GM18526 (cell line): Measurements from ENCODE around the gene WDR47.

Experiments
- POLR2A ChIP-seq: IDR thresholded peaks from 3 replicates; pipeline ENCODE4 v1.6.1; 2011; ENCODE audit not compliant: insufficient read length; ENCODE audit errors: extremely low read depth

Gene WDR47

DNA sequence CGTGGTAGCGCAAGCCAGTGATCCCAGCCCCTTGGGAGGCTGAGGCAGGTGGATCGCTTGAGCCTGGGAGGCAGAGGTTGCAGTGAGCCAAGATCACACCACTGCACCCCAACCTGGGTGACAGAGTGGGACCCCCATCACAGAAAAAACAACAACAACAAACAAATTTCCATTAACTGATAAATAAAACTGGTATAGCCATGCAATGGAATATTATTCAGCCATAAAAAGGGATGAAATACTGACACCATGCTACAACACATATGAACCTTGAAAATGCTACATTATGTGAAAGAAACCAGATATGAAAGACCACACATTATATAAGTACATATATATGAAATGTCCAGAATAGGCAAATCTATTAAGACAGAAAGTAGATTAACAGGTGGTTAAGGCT, 90.7 kb downstream of the WDR47 start:
- no peak for TF ChIP-seq POLR2A

DNA sequence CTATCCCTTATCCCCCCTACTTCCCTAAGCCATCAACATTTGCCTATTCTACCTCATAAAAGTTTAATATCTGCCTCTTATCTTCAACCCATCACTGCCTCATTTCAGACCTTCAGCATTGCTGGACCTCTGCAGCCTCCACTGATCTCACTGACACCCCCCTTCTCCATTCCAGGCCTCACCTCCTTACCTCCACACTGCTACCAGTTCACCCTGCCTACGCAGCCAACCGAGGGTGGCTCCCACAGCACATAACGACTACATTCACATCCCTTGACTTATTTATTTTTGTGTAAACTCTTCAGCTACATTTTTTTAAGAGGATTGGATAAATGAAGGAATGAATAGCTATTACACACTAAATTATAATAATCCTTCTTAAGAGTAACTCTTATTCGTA, 92.9 kb downstream of the WDR47 start:
- no peak for TF ChIP-seq POLR2A

DNA sequence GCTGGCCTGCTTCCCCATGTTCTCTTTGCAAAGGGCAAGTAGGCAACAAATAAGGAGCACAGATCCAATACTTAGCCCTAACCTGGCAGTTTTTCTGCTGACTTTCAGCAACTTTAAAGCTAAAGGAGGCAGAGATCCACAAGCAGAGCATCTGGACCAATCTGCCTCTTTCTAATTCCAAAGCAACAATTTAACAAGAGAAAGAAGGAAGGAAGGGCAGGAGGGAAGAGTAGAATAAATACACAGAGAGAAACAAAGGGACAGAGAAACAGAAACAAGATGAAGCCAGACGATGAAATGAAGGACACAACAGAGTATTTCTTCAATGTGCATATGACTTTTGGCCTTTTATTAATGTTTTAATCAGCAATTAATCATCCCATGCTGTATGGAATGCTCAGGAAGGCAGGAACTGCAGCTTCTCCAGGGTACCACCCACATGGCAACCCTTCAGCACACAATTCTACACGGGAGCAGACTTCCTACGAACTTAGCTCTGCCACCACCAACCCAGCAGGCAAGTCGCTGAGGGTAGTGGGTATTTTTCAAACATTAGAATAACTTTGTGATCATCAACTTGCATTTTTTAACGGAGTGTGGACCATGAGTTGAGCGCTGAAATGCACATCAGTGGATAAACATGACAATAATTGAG, 93.9 kb downstream of the WDR47 start:
- no peak for TF ChIP-seq POLR2A

DNA sequence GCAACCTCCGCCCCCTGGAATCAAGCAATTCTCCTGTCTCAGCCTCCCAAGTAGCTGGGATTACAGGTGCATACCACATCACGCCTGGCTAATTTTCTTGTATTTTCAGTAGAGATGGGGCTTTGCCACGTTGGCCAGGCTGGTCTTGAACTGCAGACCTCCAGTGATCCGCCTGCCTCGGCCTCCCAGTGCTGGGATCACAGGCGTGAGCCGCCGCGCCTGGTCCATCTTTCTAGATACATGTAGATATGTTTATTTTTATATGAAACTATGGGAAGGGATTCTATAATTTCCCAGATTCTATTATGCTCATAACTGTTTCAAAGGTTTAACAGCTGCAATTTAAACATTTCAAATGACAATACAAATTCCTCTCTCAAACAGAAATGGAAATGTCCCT, 105.7 kb downstream of the WDR47 start:
- TF ChIP-seq POLR2A: no peak

DNA sequence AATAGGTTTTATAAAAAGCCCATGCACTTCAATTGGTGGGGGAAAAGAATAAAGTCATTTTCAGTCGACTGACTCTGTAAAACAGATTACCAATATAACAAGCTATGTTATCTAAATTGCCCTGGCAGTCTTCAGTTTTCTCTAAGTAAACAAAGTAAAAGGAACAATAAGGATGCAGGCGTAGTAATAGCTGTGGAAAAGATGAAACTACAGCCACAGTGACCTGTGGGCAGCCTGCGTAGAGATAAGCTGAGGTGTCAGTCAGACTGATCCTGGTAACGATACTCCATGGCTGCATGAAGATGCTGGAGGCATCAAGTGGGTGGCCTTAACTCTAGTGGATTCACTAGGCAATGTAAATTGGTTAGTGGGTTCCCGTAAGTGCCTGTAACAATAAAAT, 108.0 kb downstream of the WDR47 start:
- TF ChIP-seq POLR2A: no peak

DNA sequence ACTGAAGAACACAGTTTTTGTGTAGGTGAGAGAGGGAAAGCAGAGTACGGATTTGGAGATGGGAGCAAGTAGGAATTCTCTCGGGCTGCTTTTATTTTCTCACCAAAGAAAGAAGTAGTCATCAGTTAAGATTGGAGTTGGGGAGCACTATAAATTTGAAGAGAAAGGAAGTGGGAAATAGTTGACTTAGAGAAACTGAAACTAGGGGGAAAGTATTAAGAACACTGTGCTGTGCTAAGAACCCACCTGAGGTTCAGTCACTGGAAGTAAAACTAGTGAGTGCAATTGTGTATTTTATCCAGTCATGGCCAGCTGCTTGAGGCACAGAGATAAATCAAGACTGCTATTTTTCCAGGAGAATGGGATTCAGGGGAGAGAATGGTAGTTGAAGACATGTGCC, 116.0 kb downstream of the WDR47 start:
- TF ChIP-seq POLR2A: no peak
